ENCODE data around the gene KLHL10.
"Not testable (repeated sequence)": the region's sequence is repeated elsewhere in the genome, so short reads cannot be mapped to it uniquely, and the experiment has no call there.

KLHL10 gene

DNA sequence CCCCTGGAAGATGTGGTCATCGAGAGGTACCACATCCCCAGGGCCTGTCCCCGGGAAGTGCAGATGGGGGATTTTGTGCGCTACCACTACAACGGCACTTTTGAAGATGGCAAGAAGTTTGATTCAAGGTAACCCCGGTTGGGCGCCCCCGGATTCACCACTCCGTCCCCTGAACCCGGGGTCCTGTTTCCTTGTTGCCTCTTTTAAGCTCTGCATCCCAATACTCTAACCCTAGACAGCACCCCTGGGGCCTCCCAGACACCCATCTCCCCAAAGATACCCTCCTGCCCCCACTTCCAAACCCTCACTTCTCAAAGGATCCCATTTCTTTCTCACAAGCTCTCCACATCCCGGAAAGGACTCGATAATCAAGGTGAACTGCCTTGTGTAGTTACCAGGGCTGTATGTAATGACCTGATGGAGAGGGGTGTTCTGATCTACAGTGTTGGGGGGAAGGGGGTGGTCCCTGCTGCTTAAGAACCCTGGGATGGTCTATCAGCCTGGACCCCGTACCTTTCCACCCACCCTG, 24.4 kb upstream of the KLHL10 start:
- DNase-seq (ENCODE audit: low spot score), result no peak

- no peak for DNase-seq (ENCODE audit: low spot score)
These were observed 23.9 kb upstream of the KLHL10 start for GRCh38 chr17:41813699-41814124.

- DNase-seq (ENCODE audit: low spot score), result no peak
These were observed 23.4 kb upstream of the KLHL10 start for GRCh38 chr17:41814195-41814594.

- DNase-seq (ENCODE audit: low spot score), result no peak
These were observed 20.8 kb upstream of the KLHL10 start for GRCh38 chr17:41816637-41817320.

- DNase-seq (ENCODE audit: low spot score), result no peak
These were observed 19.6 kb upstream of the KLHL10 start for GRCh38 chr17:41818024-41818423.

DNA sequence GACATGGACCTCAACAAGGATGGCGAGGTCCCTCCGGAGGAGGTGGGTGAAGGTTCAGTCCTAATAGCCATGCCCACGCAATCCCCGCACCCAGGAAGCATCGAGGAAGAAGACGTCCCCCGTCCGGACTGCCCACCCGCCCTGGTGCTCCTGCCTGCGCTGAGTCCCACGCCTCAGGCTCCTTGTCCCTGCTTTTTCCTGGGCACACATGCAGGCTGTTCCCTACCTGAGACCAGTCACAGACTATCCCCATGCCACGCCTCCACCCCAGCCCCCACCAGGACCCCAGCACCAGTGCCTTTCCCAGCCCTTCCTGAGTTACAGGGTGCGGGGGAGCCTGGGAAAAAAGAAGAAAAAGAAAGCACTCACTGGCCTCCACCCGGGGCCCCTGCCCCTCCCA, 15.8 kb upstream of the KLHL10 start:
- no peak for DNase-seq (ENCODE audit: low spot score)

- DNase-seq (ENCODE audit: low spot score), result no peak
These were observed 15.1 kb upstream of the KLHL10 start for GRCh38 chr17:41822216-41823140.

- DNase-seq (ENCODE audit: low spot score), result no peak
These were observed 14.5 kb upstream of the KLHL10 start for GRCh38 chr17:41823141-41823524.

GRCh38 chr17:41823580-41823979, 14.0 kb upstream of the KLHL10 start:
- no peak for DNase-seq (ENCODE audit: low spot score)

DNA sequence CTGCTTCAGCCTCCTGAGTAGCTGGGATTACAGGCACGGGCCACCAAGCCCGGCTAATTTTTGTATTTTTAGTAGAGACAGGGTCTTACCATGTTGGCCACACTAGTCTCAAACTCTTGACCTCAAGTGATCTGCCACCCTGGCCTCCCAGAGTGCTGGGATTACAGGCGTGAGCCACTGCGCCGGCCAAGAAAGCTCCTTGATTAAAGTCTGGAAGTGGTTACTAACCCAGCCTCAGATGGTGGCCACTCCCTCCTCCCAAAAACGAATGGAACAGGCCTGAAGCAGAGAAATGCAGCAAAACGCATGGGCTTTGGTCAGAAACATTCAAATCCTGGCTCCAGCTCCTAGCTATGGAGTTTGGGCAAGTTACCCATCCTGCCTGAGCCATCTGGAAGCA, 13.5 kb upstream of the KLHL10 start:
- no peak for DNase-seq (ENCODE audit: low spot score)

- DNase-seq (ENCODE audit: low spot score), result no peak
These were observed 12.3 kb upstream of the KLHL10 start for GRCh38 chr17:41825175-41825845.

DNA sequence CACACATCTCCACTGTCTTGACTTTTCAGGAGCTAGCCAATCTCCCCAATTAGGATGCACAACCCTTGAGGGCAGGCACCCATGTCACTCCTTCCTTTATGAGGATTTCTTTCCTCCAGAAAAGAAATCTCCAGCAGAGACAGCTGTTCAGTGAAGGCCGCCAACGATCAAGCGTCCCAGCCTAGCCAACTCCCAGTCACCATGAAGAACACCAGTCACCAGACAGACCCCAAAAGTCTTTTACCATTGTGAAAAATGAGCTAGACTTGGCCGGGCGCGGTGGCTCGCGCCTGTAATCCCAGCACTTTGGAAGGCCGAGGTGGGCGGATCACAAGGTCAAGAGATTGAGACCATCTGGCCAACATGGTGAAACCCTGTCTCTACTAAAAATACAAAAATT, 7.7 kb upstream of the KLHL10 start:
- not testable (repeated sequence) for DNase-seq (ENCODE audit: low spot score)

DNA sequence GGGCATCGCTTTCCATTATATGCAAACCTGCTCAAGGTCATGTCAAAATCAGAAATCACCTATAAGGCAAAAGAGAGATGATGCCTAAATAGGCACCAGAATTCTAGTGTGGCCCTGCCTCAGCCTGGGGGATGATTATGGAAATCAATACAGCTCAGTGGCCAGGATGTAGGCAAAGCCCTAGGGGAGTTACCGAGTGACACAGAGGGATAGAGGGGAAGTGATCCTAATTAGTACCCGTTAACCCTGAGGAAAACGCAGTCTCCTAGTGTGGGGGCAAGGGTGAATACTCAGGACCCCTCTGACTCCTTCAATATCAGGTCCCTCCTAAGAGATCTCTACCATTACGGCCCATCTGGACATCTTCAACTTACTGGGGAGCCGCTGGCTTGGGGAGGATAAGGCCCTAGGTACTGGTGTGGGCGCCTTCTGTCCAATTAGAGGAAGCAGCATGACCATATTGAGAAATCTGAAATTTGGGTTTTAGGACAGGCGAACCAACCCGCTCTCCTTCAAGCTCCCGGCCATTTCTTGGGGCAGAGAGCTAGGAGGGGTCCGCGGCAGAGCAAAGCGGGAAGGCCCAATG, 2.3 kb upstream of the KLHL10 start:
- peak; percentile 37 for DNase-seq (ENCODE audit: low spot score)

DNA sequence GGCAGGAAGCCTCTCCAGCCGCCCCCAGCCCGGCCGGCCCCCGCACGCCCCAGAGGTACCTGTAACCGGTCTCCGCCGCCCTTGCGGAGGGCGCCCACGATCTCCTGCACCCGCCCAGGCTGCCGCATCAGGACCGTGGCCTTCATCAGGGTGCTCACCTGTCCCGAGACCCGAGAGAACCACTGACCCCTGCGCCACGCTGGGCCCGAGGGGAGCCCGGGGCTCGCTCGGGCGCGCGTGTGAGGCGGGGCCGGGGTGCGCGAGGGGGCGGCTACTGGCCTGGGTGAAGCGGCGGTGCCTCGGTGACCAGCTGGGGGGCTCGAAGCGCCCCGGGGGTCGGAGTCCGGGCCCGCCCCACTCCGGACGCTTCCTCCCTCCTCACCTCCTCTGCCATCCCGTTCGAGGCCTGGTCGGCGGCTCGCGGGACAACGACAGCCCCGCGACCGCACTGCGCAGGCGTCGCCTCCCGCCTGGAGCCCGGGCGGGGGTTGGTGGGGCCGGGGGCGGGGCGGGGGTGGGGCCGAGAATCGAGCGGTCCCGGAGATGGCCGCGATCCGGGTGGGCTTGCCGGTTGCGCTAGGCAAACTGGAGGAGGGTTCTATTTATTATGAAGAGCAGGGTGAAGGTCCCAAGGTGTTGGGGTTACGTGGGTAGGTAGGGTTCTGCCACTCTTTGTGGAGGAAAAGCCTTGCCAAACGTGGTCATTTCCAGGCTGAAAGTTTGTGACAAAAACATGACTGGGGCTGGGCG, 1.6 kb upstream of the KLHL10 start, which contains the start of gene NT5C3B:
Gene NT5C3B (minus strand): TSS at position 433 of the 750 bp plus-strand sequence. CDS start 39 bp downstream, at position 394.
- DNase-seq (ENCODE audit: low spot score), result peak; percentile 88

- no peak for DNase-seq (ENCODE audit: low spot score)
These were observed 952 bp upstream of the KLHL10 start for GRCh38 chr17:41836550-41837196.

DNA sequence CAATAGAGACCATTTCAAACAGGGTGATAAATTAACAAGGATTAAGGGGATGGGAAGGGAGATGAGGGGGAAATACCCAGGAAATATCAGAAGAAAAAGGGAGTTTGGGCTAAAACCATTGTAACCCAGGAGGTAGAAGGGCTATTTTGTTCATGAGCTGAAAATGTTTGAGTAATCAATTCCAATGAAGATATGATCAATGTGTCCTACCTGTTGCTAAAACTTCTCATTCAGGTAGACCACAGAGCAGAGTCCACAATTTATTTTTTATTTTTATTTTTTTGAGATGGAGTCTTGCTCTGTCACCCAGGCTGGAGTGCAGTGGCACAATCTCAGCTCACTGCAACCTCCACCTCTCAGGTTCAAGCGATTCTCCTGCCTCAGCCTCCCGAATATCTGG, 1.8 kb downstream of the KLHL10 start:
- not testable (repeated sequence) for DNase-seq (ENCODE audit: low spot score)

DNA sequence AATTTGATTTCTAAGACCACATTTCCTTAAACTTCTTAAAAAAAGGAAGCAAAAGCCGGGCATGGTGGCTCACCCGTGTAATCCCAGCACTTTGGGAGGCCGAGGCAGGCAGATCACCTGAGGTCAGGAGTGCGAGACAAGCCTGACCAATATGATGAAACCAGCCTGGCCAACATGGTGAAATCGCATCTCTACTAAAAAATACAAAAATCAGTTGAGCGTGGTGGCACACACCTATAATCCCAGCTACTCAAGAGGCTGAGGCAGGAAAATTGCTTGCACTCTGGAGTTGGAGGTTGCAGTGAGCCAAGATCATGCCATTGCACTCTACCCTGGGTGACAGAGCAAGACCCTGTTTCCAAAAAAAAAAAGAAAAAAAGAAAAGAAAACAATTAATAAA, 3.2 kb downstream of the KLHL10 start:
- DNase-seq (ENCODE audit: low spot score), result not testable (repeated sequence)

DNA sequence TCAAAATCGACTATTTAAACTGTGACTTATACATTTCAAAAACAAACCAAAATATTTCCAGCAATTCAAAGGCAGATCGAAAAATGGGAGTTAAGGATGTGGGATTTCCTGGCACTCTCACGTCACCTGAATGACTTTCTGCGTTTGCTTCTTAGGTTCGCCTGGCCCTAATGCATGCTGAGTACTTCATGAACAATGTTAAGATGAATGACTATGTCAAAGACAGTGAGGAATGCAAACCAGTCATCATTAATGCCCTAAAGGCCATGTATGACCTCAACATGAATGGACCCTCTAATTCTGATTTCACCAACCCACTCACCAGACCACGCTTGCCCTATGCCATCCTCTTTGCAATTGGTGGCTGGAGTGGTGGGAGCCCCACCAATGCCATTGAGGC, 7.3 kb downstream of the KLHL10 start:
- DNase-seq (ENCODE audit: low spot score), result no peak

DNA sequence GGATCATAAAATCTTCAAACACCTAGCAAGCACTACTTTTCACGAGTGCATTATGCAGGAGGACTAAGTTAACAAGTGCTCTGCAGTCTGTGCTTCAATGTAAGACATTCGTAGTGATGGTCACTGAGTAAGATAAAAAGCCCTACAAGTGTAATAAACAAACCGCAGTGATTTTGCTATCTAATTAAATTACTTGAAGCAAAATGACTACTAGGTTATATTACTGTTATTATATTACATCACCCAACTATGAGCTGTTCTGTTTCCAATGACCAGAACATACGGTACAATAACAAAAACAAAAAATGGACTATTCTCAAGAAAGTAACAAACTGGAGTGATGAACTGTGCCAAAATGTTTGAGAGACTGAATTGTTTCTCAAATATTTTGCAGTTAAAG, 11.2 kb downstream of the KLHL10 start:
- no peak for DNase-seq (ENCODE audit: low spot score)

GRCh38 chr17:41849251-41849990, 11.8 kb downstream of the KLHL10 start:
- DNase-seq (ENCODE audit: low spot score), result peak; percentile 37

All from germinal center (tissue), 1 donor.